K562 (cell line): ENCODE results near the gene MARCHF3. TPM values are rescaled to one million over a fixed set of nuclear protein-coding genes. Genes with fewer than 3 reads are reported as not detected.
A peak's percentile ranks its signal among the peaks of the same experiment; 100 is the strongest.

ENCODE experiments used
- FUS ChIP-seq: fragments of 200-400 bp; formaldehyde crosslinking; optimal IDR thresholded peaks from 2 replicates; pipeline ENCODE3; 2017; ENCODE audit warnings: low read depth, low read length
- MAFF ChIP-seq: IDR thresholded peaks from 2 replicates; pipeline ENCODE4 v1.6.1; 2012; ENCODE audit warnings: low read length, improper control_type of control experiment
- MEF2A ChIP-seq: IDR thresholded peaks from 2 replicates; pipeline ENCODE4 v1.6.1; 2011; ENCODE audit warnings: low read depth, mild to moderate bottlenecking, low read length, moderate library complexity; ENCODE audit not compliant: control insufficient read depth
- NCOA1 ChIP-seq: fragments of 450-650 bp; IDR thresholded peaks from 2 replicates; pipeline ENCODE4 v1.6.1; 2016; ENCODE audit warnings: low read depth
- POLR2AphosphoS2 ChIP-seq: IDR thresholded peaks from 2 replicates; pipeline ENCODE4 v1.6.1; 2012; ENCODE audit warnings: low read length, improper control_type of control experiment
- PURB ChIP-seq: sonication (generic); formaldehyde crosslinking; IDR thresholded peaks from 2 replicates; pipeline ENCODE4 v1.9.0; 2021; ENCODE audit warnings: low read depth, mild to moderate bottlenecking, missing genetic modification reagents
- RAD21 ChIP-seq, 2 experiments: fragments of 250-450 bp in 1 of 2; fragments of 450-650 bp in 1 of 2; sonication (Bioruptor Pico) in 1 of 2; formaldehyde crosslinking in 1 of 2; IDR thresholded peaks in 1 of 2; conservative IDR thresholded peaks in 1 of 2; 2 replicates each; pipeline versions ENCODE4 v1.4.0 to v1.8.0; 2020 to 2022; ENCODE audit warnings: mild to moderate bottlenecking in 2 of 2, moderate library complexity in 1 of 2
- SMAD1 ChIP-seq: fragments of 150-350 bp; IDR thresholded peaks from 2 replicates; pipeline ENCODE4 v1.6.1; 2014; ENCODE audit warnings: low read length, low read depth; ENCODE audit not compliant: partially characterized antibody
- UBTF ChIP-seq, 2 experiments: IDR thresholded peaks; 2 replicates each; pipeline ENCODE4 v1.6.1; 2012; ENCODE audit warnings: improper control_type of control experiment in 2 of 2, low read depth in 2 of 2, low read length in 2 of 2, borderline replicate concordance in 1 of 2
- XRCC4 ChIP-seq: IDR thresholded peaks from one replicate; pipeline ENCODE4 v1.6.1; 2011; ENCODE audit not compliant: insufficient read depth, insufficient read length; ENCODE audit errors: extremely low read depth
- ZNF217 ChIP-seq: sonication (generic); formaldehyde crosslinking; IDR thresholded peaks from 2 replicates; pipeline ENCODE4 v1.8.0; 2022; ENCODE audit warnings: mild to moderate bottlenecking, missing genetic modification reagents
- ZNF239 ChIP-seq: fragments of 250-450 bp; sonication (Bioruptor Pico); IDR thresholded peaks from 2 replicates; pipeline ENCODE4 v1.4.0; 2020; ENCODE audit warnings: mild to moderate bottlenecking
- ZNF431 ChIP-seq: sonication (generic); formaldehyde crosslinking; IDR thresholded peaks from 2 replicates; pipeline ENCODE4 v1.8.0; 2022; ENCODE audit warnings: mild to moderate bottlenecking, missing genetic modification reagents
- ZNF551 ChIP-seq: fragments of 250-450 bp; sonication (Bioruptor Pico); IDR thresholded peaks from 2 replicates; pipeline ENCODE4 v1.5.0; 2021; ENCODE audit warnings: mild to moderate bottlenecking, moderate library complexity
- ZNF639 ChIP-seq, 2 experiments: fragments of 200-800 bp in 1 of 2; sonication (Bioruptor generic) in 1 of 2; sonication (generic) in 1 of 2; formaldehyde crosslinking in 1 of 2; IDR thresholded peaks in 1 of 2; conservative IDR thresholded peaks in 1 of 2; 2 replicates each; pipeline versions ENCODE4 v1.5.0 to v1.6.1; 2016 to 2020; ENCODE audit warnings: missing compliant biosample characterization in 1 of 2, missing genetic modification characterization in 1 of 2, missing genetic modification reagents in 1 of 2
- polyA plus RNA-seq, 8 experiments: library from polyadenylated mRNA; depleted of rRNA in 4 of 8; stranded (reverse) in 5 of 8; unstranded in 3 of 8; fragments of >200 nt; fragmentation: Nextera tagmentation in 2 of 8; fragmentation: Illumina TruSeq in 1 of 8; extraction: Ambion mirVana in 2 of 8; extraction: Trizol in 1 of 8; gene quantifications; 2 replicates each; pipeline versions ENCODE4 v1.2.1 to v1.2.3, GENCODE V29; 2011 to 2014; ENCODE audit warnings: inconsistent platforms in 1 of 8, missing spikeins in 1 of 8
- total RNA-seq, 7 experiments: library from RNA; depleted of rRNA in 6 of 7; stranded (reverse); fragments of >200 nt in 6 of 7; fragmentation: Illumina TruSeq in 2 of 7; extraction: Trizol in 2 of 7; gene quantifications; 2 replicates each; pipeline versions ENCODE4 v1.2.1 to v1.2.3, GENCODE V29; 2011 to 2021; ENCODE audit warnings: low replicate concordance in 1 of 7
- TF ChIP-seq, protein P1 (sequence below): fragments of 250-450 bp; sonication (Bioruptor Pico); IDR thresholded peaks from 2 replicates; pipeline ENCODE4 v1.4.0; 2020; ENCODE audit warnings: mild to moderate bottlenecking, moderate library complexity

The MARCHF3 gene
- total and polyA plus RNA-seq, 9 of the 15 experiments (the other 6 are each of a cell fraction or from before 2014, with no cell fraction given), result 5.6 to 37.4 (median 16.5) TPM

DNA sequence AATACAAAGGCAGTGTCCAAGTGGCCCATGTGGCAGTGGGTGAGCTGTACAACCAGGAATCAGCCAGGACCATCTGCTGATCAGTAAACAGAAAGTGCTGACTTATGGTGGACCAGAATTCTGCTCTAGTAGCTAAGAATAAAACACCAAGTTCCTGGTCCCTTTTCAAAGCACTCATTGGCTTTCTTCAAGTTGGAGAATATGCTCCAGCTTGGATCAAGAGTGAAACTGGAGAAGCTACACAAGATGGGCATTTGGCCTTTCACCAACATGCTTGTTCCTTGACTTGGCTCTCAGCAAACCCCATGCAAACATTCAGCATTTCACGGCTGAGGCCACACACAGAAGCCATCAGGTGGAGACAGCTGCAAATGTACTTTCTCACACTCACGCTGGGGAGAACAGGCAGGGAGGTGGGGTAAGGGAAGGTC is 32.1 kb downstream of the MARCHF3 start (continued):
- TF ChIP-seq MAFF (peak; percentile 67; the same call in 1 of the 2 replicates), PURB (CRISPR knock-in tag) (no peak), SMAD1 (no peak), UBTF (IDR thresholded peaks at IDR 0.05; ENCODE audit: borderline replicate concordance in 1 of 2, low read depth in 2 of 2, low read length in 2 of 2) (0 out of 4 replicates have a peak, but pooled peaks of 1 of the 2 experiments have one; percentile 24), ZNF239 (no peak), ZNF431 (no peak), MEF2A (no peak), RAD21 (CRISPR knock-in tag; conservative IDR thresholded peaks at IDR 0.05 in 1 of 2, IDR thresholded peaks at IDR 0.05 in 1 of 2) (peak; percentile 23 to 48; a peak in 3 of 4 replicates), POLR2AphosphoS2 (no peak), FUS (no peak), ZNF551 (no peak), ZNF217 (CRISPR knock-in tag) (no peak), ZNF639 (CRISPR knock-in tag; conservative IDR thresholded peaks at IDR 0.05 in 1 of 2, IDR thresholded peaks at IDR 0.05 in 1 of 2) (peak in 1 of 2 experiments; percentile 58; a peak in 1 of 4 replicates), XRCC4 (no peak), NCOA1 (0 out of 2 replicates have a peak, but pooled peaks have one; percentile 13)
- TF ChIP-seq, protein P1, sequence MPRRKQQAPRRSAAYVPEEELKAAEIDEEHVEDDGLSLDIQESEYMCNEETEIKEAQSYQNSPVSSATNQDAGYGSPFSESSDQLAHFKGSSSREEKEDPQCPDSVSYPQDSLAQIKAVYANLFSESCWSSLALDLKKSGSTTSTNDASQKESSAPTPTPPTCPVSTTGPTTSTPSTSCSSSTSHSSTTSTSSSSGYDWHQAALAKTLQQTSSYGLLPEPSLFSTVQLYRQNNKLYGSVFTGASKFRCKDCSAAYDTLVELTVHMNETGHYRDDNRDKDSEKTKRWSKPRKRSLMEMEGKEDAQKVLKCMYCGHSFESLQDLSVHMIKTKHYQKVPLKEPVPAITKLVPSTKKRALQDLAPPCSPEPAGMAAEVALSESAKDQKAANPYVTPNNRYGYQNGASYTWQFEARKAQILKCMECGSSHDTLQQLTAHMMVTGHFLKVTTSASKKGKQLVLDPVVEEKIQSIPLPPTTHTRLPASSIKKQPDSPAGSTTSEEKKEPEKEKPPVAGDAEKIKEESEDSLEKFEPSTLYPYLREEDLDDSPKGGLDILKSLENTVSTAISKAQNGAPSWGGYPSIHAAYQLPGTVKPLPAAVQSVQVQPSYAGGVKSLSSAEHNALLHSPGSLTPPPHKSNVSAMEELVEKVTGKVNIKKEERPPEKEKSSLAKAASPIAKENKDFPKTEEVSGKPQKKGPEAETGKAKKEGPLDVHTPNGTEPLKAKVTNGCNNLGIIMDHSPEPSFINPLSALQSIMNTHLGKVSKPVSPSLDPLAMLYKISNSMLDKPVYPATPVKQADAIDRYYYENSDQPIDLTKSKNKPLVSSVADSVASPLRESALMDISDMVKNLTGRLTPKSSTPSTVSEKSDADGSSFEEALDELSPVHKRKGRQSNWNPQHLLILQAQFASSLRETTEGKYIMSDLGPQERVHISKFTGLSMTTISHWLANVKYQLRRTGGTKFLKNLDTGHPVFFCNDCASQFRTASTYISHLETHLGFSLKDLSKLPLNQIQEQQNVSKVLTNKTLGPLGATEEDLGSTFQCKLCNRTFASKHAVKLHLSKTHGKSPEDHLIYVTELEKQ, result no peak
